ENCODE measurements around the gene COMT. TPM values are rescaled to one million over a fixed set of nuclear protein-coding genes. Genes with fewer than 3 reads are reported as not detected.

The COMT gene
- total RNA-seq, 1 donor from 2014 or later, result 175 TPM

GRCh38 chr22:19955241-19956128, 13.9 kb downstream of the COMT start:
- H3K4me3 ChIP-seq, result no peak overlapping the region
- H3K9me3 ChIP-seq, result no peaks in the 10 kb centered on the region
- H3K4me1 ChIP-seq, result peaks cover 19% of the 10 kb centered on the region
- H3K27me3 ChIP-seq, result no peaks in the 10 kb centered on the region
- H3K36me3 ChIP-seq, result no peaks in the 10 kb centered on the region
- ATAC-seq (no peak), DNase-seq (no peak)
- TF ChIP-seq, protein P1, sequence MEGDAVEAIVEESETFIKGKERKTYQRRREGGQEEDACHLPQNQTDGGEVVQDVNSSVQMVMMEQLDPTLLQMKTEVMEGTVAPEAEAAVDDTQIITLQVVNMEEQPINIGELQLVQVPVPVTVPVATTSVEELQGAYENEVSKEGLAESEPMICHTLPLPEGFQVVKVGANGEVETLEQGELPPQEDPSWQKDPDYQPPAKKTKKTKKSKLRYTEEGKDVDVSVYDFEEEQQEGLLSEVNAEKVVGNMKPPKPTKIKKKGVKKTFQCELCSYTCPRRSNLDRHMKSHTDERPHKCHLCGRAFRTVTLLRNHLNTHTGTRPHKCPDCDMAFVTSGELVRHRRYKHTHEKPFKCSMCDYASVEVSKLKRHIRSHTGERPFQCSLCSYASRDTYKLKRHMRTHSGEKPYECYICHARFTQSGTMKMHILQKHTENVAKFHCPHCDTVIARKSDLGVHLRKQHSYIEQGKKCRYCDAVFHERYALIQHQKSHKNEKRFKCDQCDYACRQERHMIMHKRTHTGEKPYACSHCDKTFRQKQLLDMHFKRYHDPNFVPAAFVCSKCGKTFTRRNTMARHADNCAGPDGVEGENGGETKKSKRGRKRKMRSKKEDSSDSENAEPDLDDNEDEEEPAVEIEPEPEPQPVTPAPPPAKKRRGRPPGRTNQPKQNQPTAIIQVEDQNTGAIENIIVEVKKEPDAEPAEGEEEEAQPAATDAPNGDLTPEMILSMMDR (IDR thresholded peaks at IDR 0.05), result no peak
- intact Hi-C loops (cut with DNase I), result no loop called here
- peak overlapping the region; percentile 6 for H3K27ac ChIP-seq

DNA sequence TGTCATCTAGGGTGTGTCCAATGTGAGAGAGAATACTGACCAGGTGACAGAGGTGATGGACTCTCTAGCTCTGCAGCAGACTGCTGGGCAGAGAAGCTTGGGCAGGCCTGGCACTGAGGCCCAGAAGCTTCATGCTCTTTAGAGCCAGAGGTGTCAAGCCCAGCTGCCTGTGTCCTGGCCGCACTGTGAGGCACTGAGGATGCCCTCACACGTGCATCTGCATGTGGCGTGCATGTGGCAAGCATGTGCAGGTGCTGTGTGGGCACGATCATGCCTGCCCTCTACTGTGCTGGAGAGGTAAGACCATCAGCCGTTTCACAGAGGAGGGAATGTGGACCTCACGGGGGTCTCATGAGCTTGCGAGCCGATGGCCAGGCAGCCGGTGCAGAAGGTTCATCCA, 15.9 kb downstream of the COMT start:
- no peaks in the 10 kb centered on the region for H3K27me3 ChIP-seq
- H3K27ac ChIP-seq, result no peak overlapping the region
- peaks cover 31% of the 10 kb centered on the region for H3K4me1 ChIP-seq
- intact Hi-C loops (cut with DNase I), result no loop called here
- no peaks in the 10 kb centered on the region for H3K9me3 ChIP-seq
- DNase-seq, result no peak
- H3K4me3 ChIP-seq, result no peak overlapping the region
- H3K36me3 ChIP-seq, result no peaks in the 10 kb centered on the region
- ATAC-seq, result no peak
- TF ChIP-seq, protein P1 (IDR thresholded peaks at IDR 0.05), result no peak

DNA sequence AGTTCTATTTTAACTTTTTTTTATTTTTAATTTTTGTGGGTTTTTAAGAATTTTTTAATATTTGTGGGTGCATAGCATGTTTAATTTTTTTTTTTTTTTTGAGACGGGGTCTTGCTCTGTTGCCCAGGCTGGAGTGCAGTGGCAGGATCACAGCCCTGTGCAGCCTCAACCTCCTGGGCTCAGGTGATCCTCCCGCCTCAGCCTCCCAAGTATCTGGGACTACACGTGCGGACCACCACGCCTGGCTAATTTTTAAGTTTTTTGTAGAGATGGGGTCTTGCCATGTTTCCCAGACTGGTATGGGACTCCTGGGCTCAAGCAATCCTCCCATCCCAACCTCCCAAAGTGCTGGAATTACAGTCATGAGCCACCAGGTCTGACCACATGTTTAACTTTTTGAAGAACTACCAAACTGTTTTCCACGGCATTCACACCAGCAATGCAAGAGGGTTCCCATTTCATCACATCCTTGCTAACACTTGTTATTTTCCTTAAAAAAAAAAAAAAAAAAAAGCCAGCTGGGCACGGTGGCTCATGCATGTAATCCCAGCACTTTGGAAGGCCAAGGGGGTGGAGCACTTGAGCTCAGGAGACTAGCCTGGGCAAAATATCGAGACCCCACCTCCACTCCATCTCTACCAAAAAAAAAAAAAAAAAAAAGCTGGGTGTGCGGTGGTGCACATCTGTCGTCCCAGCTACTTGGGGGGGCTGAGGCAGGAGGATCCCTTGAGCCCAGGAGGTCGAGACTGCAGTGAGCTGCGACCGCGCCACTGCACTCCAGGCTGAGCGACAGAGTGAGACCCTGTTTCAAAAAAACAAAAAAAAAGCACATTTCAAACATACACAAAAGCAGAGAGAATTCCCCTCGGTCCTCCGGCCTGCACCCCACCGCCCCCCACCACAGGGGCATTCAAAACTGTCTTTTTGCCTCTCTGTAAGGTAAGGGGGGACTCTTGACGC, 16.8 kb downstream of the COMT start:
- H3K4me3 ChIP-seq, result no peak overlapping the region

DNA sequence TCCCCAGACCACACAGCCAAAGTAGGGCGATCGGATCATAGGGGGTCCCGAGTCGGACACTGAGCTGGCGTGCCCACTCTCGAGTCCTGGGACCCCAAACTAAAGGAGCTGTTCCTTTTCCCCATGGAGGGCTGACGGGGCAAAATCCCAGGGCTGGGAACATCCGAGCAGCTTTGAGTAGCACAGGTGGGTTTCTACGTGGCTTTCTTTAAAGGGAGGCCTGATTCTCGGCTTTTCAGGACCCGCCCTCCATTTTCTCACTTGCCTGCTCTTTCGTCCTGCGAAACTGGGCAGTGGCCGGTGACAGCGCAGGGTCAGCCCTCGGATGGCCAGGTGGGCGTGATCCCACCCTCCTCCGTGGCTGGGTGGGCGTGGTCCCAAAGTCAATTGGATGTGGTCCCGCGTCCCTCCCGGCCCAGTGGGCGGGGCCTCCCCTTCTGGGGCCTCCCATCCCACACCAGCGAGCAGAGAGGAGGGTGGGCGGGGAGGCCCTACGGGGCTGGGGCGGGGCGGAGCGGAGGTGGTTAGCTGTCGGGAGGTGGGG, 17.5 kb downstream of the COMT start:
- peak; percentile 88 for DNase-seq
- Histone ChIP-seq H3K9me3 (no peaks in the 10 kb centered on the region), H3K4me3 (peak overlapping the region; percentile 15), H3K27me3 (no peaks in the 10 kb centered on the region), H3K36me3 (peaks cover 6% of the 10 kb centered on the region), H3K27ac (no peak overlapping the region), H3K4me1 (peaks cover 25% of the 10 kb centered on the region)
- intact Hi-C loops (cut with DNase I), result no loop called here
- TF ChIP-seq, protein P1 (IDR thresholded peaks at IDR 0.05), result no peak
- peak; percentile 63 for ATAC-seq

More for the DNA sequence above, 16.8 kb downstream of the COMT start:
- Histone ChIP-seq H3K9me3 (no peaks in the 10 kb centered on the region), H3K36me3 (no peaks in the 10 kb centered on the region), H3K4me1 (peaks cover 30% of the 10 kb centered on the region), H3K27me3 (no peaks in the 10 kb centered on the region), H3K27ac (no peak overlapping the region)
- intact Hi-C loops (cut with DNase I), result no loop called here
- ATAC-seq (no peak), DNase-seq (no peak)
- TF ChIP-seq, protein P1 (IDR thresholded peaks at IDR 0.05), result no peak
